Glomerular visceral epithelial cell (primary cell): ENCODE data around the gene WDR18.

ENCODE experiments used
- DNase-seq: peaks from one replicate; pipeline ENCODE4 v3.0.0-alpha.2; 2016; ENCODE audit errors: extremely low spot score

WDR18 gene

DNA sequence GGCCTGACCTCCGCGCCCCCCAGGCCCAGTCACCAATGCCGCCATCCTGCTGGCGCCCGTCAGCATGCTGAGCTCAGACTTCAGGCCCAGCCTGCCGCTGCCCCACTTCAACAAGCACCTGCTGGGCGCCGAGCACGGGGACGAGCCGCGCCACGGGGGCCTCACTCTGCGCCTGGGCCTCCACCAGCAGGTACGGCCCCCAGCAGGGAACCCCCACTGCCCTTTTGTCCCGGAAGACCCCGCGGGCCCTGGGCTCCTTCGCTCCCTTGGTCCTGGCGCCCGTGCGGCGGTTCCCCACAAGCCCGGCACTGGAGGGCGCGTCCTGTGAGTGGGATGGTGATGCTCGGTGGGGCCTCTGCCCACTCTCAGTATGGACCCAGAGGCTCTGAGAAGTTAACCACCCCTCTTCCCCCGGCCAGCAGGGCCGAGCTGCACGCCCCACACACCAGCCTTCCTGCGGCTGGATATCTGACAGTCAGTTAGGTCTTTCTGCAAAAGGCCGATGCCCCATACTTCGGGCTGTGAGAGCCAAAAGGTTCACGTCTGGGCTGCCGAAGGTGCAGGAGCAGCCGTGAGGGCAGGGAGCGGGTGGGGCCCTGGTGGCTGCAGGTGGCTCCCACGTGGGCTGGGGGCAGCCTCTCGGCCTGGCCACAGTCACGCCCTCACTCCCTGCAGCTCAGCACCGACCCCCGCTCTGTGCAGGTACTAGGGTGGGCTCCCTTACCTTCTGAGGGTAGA is 8.0 kb downstream of the WDR18 start:
- DNase-seq: no peak

DNA sequence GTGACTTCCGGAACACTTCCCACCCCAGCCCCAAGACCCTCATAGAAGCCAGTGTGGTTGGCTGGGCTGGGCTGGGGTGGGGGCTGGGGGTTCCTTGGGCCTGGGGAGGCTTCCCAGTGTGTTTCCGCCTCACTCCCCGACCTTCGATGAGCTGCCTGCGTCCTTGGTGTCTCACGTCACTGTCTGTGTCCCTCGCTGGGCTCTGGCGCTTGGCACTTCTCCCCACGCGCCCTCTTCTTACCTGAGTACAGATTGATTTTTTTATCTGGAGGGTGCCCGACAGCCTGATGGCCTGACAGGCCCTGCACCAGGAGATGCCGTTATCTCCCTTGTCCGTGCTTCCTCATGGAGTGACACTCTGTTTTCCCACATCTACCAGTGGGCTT is 8.5 kb downstream of the WDR18 start:
- no peak for DNase-seq

DNA sequence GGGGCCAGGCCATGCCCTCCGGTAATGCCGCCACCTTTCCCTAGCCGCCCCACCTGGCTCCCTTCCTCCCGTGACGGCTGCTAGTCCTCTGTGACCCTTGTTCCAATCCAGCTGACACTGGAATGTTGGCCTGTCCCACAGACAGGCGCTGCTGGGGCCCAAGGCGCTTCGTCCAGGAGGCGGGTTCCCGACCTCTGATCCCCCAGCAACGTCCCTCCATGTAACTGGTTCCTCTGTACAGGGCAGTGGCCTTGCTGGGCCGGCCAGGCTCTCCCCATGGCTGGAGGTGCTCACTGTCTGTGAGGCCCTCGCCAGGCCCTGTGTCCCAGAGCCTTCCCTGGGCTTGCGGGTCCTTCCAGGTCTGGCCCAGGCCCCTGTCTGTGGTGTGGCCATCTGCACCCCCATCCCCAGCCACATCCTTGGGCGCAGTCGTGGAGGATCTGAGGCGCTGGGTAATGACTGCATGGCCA is 9.3 kb downstream of the WDR18 start:
- no peak for DNase-seq

DNA sequence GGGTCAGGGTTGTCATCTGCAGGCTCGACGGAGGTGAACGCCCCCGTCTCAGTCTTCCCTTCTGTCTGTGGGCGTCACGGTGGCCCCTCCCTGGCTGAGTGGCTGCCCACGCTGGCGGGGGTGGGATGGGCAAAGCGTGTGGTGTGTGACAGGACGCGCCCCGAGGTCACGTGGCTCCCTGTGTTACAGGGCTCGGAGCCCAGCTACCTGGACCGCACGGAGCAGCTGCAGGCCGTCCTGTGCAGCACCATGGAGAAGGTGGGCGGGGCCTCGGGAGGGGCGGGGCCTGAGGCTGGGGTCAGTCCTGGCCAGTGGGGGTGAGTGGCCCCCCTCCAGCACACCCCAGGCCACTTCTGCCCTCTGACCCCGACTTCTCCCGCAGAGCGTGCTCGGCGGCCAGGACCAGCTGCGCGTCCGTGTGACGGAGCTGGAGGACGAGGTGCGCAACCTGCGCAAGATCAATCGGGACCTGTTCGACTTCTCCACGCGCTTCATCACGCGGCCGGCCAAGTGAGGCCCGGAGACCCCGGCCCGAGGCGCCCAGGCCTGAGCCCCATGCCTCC is 9.8 kb downstream of the WDR18 start:
- no peak for DNase-seq

DNA sequence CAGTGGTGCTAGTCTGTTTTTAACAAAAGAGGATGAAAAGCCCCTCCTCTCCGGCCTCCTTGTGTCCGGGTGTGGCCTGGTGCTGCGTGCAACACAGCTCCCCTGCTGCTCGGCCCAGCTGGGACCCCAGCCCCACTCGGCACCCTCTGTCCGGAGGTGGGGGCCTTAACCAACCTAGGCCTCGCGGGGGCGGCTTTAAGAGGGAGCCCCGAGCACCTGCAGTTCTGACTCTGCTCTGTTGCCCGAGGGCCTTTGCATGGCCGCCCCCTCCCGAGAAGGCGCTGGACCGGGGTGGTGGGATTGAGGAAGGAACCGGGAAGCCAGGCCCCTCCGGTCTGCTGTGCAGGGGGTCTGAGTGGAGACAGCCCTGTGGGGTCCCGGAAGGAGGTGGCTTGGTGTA is 10.4 kb downstream of the WDR18 start:
- no peak for DNase-seq

DNA sequence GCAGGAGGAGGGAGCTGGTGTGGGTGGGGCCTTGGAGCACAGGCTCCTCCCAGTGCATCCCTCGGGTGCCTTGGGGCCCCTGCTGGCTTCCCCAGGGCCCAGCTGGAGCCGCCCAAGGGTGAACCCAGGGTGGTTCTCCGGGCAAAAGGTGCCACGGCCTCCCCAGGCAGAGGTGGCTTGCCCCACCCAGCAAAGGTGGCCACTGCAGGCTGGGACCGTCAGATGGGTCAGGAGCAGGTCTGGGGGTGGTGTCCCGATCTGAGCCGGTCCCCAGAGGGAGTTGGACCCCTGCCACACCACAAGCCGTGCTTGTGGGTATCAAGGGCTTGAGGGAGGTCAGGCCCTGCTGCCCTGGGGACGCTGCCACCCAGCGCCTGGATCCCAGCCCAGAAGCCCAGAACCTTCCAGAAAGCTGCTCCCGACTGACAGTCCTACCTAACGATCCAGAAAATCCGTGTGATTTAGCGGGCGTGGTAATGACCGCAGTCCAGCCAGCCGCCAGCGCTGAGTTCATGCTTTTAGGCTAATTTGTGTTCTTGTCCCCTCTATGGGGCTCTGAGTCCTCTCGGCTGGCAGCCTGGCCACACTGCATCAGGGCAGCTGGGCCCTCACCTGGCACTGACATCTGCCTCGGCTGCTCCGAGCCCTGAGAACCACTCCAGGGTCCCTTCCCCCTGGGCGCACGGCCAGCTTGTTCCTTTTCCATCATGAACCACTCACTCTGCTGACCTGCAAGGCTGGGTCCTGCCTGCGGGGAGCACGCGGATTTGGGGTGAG is 11.1 kb downstream of the WDR18 start:
- peak; percentile 97 for DNase-seq

DNA sequence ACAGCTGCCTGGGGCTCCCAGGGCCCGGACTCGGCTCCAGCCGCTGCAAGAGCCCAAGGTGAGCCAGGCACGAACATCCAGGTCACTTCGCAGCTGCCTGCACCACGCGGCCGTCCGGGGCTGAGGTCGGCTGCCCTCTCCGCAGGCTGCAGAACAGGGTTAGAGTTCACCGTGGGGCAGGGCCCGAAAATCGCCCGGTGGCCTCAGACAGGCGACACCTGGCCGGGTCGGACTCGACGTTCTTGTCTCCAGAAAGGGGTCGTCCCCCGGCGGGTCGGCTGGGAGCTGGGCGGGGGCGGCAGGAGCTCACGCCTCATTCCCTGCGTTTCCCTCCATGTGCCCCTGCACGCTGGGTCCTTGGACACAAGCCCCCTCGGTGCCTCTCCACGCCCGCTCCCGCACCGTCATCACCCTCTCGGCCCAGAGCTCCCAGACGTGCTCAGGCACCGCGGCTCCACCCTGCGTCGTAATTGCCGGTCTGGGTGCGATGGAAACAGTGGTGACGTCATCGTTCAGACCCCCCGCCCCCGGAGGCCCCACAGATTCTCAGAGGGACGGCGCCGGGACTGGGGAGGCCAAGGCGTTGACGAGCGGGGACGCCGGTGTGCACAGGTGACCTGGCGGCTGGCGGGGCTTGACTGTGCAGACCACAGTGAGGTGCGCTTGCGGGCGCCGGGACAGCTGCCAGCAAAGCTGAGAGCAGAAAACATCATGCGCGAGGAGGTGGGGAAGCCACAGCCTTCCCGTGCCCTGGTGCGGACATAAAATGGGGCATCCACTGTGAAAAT is 12.1 kb downstream of the WDR18 start:
- peak; percentile 70 for DNase-seq

DNA sequence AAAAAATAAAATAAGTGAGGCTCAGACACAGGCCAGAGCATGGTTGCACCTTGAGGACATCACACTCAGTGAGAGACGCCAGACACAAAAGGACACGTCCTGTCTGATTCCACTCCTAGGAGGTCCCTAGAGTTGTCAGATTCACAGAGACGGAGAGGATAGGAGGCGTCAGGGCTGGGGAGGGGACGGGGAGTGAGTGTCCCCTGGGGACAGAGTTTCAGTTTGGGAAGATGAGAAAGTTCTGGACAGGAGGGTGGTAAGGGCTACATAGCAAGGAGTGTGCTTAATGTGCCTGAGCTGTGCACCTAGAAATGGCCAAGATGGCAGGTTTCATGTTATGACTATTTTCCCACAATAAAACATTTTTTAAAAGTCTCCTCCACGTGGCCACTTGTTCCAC is 13.9 kb downstream of the WDR18 start:
- DNase-seq: no peak

DNA sequence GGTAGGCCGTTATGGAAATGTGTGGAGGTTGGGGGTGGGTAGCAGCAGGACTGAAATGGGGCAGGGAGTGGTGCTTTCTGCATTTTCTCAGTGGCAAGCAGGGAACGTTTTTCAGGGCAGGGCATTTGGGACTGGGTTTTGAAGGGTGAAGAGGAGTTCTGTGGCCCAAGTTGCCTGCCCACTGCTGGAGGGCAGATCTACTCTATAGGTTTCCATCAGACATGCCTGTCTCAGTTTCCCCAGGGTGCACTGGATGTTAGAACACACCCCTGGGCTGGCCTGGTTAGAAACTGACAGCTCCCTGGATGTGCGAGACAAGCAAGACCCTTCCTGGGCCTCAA is 15.2 kb downstream of the WDR18 start:
- DNase-seq: no peak

DNA sequence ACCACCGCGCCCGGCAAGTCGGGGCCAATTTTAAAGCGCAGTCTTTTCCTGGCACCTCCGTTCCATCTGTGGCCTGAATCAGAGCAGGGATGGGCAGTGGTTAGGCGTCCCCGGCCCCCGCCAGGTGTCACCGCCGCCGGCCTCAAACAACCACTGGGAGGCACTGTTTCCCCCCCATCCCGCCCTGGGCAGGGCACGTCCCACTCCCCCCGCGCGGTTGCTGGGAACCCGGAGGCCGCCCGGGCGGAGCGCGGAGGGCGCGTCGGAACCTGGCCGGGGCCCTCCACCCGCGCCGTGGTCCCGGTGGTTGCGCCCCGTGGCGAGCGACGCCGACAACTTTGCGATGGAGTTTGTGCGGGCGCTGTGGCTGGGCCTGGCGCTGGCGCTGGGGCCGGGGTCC is 15.9 kb downstream of the WDR18 start, which contains the start of gene GRIN3B:
TSS of gene GRIN3B (plus strand) at position 325 of the 400 bp plus-strand sequence. CDS start at position 344, 19 bp downstream.
- peak; percentile 37 for DNase-seq

DNA sequence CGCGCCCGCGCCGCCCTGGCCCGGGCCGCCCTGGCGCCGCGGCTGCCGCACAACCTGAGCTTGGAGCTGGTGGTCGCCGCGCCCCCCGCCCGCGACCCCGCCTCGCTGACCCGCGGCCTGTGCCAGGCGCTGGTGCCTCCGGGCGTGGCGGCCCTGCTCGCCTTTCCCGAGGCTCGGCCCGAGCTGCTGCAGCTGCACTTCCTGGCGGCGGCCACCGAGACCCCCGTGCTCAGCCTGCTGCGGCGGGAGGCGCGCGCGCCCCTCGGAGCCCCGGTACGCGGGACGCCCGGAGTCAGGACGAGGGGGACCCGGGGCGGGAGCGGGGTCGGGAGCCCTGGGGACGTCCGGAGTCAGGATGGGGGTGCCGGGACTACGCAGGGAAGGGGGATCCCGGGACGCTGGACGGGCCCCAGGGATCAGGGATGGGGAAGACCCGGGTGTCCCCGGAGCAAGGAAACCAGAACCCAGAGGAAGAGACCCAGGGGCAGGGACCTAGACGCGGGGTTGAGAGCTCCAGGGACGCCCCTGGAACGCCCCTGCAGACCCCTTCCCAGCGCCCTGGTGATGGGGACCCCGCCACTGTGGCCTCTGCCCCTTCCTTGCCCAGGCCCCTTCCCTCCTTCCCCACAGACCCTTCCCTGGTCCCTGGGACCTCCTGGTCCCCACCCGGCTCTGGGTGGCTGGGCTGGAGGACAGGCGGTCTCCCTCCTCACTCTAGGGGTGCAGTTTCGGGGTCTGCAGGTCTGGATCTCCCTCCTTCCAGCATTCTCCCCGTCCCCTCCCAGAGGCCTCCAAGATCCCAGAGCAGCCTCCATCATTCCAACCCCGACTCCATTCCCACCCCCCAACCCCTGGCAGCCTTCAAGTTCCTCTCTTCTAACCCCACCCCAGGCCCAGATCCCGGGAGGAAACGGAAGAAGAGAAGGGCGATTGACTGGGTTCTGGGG is 16.7 kb downstream of the WDR18 start:
- DNase-seq: no peak

DNA sequence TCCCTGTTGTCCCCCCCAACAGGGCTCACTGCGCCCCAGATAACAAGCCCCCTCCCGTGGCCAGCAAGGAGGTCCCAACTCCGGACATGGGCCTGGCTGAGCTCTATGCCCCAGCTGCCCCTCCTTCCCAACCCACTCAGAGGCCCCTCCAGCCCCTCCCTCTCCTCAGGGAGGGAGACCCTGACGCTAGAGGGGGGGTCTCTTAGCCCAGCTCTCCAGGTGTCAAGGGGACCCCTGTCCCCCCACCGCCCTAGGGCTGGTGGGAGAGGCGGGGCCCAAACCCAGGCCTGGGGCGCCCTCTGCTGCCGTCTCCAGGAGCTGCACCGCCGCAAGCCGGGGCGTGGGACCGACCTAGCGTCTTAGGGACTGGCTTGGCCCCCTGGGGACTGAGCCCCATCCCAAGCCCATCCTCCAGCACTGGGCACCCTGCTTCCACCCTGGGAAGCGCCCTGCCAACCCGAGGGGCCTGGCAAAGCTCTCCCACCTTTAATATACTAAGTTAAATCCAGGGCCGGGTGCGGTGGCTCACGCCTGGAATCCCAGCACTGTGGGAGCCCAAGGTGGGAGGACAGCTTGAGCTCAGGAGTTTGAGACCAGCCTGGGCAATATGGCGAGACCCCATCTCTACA is 17.5 kb downstream of the WDR18 start:
- peak; percentile 53 for DNase-seq

DNA sequence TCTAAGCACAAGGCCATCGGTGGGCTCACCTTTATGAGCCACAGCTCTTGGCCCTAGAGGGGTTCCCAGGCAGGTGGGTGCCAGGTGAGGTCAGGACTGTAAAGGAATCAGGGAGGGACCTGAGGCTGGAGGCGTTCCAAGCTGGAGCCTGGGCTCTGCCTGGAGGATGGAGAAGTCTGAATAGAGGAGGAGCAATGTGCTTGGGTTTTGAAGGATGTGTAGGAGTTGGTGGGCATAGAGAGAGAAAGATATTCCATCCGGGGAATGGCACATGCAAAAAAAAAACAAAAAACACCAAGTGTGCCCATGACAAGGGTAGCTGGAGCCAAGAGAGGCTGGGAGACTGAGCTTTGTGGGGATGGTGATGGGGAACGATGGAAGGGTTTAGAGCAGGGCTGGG is 18.5 kb downstream of the WDR18 start:
- DNase-seq: no peak

DNA sequence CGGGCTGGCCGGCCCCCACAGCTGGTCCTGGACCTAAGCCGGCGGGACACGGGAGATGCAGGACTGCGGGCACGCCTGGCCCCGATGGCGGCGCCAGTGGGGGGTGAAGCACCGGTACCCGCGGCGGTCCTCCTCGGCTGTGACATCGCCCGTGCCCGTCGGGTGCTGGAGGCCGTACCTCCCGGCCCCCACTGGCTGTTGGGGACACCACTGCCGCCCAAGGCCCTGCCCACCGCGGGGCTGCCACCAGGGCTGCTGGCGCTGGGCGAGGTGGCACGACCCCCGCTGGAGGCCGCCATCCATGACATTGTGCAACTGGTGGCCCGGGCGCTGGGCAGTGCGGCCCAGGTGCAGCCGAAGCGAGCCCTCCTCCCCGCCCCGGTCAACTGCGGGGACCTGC is 19.1 kb downstream of the WDR18 start:
- no peak for DNase-seq

DNA sequence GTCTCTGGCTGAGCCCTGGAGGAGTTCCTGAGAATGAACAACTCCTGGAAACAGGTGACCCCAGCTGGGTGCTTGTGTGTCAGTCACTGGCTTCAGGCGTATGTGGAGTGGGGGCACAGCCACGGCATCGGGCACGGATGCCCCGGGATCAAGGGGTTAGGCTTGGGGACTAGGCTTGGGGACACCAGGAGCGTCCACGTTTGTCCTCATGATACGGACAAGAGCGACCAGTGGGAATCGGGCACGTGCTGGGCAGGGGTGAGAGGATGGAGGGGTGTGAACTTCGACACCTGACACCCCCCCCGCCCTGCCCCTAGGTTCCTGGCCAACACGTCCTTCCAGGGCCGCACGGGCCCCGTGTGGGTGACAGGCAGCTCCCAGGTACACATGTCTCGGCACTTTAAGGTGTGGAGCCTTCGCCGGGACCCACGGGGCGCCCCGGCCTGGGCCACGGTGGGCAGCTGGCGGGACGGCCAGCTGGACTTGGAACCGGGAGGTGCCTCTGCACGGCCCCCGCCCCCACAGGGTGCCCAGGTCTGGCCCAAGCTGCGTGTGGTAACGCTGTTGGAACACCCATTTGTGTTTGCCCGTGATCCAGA is 20.2 kb downstream of the WDR18 start:
- DNase-seq: no peak

DNA sequence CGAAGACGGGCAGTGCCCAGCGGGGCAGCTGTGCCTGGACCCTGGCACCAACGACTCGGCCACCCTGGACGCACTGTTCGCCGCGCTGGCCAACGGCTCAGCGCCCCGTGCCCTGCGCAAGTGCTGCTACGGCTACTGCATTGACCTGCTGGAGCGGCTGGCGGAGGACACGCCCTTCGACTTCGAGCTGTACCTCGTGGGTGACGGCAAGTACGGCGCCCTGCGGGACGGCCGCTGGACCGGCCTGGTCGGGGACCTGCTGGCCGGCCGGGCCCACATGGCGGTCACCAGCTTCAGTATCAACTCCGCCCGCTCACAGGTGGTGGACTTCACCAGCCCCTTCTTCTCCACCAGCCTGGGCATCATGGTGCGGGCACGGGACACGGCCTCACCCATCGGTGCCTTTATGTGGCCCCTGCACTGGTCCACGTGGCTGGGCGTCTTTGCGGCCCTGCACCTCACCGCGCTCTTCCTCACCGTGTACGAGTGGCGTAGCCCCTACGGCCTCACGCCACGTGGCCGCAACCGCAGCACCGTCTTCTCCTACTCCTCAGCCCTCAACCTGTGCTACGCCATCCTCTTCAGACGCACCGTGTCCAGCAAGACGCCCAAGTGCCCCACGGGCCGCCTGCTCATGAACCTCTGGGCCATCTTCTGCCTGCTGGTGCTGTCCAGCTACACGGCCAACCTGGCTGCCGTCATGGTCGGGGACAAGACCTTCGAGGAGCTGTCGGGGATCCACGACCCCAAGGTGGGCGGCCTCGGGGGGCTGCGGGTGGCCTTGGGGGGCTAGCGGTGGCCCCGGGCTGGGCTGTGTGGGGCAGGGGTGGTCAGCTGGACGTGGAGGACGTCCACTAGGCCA is 20.9 kb downstream of the WDR18 start:
- no peak for DNase-seq

DNA sequence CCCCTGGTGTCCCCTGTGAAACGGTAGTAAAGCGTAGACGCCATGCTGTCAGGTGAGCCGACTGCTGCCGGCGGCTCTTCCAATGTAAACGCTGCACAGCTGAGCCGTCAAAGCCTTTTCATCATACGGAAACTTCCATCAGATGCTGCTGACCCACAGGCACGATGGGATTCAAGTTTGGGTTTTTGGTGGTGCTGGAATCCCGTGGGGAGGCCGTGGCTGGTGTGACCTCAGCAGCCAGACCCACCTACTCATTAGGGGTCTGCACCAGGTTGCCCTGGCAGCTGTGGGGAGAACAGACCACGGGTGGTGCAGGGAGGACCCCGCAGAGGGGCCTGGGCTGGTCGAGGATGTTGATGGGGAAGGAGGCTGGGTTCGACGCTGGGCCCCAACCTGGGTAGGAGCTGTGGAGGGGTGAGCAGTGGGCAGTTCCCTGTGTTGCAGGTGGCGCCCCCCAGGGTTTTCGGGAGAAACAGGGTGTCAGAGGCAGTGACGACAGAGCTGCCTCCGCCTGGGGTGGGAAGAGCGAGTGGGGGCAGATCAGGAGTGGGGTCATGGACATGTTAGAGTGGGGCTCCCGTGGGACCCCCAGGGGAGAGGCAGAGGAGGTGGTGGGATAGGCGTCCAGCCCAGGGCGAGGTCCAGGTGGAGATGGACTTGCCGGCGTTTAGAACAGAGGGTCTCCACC is 22.7 kb downstream of the WDR18 start:
- DNase-seq: no peak

DNA sequence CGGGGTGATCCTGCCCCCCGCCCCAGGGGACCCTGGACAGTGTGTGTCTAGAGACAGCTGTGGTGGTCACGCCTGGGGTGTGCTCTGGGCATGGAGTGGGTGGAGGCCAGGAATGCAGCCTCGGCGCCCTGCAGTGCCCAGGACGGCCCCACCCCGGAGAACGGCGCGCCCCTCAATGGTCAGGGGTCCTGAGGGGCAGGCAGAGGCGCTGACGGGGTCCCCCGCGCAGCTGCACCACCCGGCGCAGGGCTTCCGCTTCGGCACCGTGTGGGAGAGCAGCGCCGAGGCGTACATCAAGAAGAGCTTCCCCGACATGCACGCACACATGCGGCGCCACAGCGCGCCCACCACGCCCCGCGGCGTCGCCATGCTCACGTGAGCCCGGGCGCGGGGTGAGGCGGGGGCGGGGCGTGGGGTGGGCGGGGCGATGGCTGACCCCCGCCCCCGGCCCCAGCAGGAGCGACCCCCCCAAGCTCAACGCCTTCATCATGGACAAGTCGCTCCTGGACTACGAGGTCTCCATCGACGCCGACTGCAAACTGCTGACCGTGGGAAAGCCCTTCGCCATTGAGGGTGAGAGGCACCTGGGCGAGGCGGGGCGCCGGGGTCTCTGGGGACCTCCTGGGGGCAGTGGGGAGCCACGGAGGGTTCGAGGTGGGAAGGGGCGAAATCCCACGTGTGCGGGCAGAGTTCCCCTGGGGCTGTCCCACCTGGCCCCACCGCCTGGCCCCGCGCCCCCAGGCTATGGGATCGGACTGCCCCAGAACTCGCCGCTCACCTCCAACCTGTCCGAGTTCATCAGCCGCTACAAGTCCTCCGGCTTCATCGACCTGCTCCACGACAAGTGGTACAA is 23.5 kb downstream of the WDR18 start:
- no peak for DNase-seq
